Cardiac septum (tissue), 1 donor: Measurements from ENCODE around the gene HGD. TPM values are rescaled to one million over a fixed set of nuclear protein-coding genes. Genes with fewer than 3 reads are reported as not detected.
"Not testable (repeated sequence)": the region's sequence is repeated elsewhere in the genome, so short reads cannot be mapped to it uniquely, and the experiment has no call there.

ENCODE experiments used
- DNase-seq: peaks from one replicate; pipeline ENCODE4 v3.0.0-alpha.2; 2020; ENCODE audit warnings: low spot score
- intact Hi-C: fragments of 100-400 bp; cut with DNase I; formaldehyde crosslinking; loops from one replicate; pipeline ENCODE4 v1.14.0; 2022
- total RNA-seq: library from RNA; stranded (reverse); fragmentation: NEBNext Ultra II Directional; extraction: Animal tissue kit (Norgen Biotek cat#: 25700); gene quantifications from one replicate; pipeline ENCODE4 v1.2.1, GENCODE V29; 2021
- donor health status: DM: no; HTN: no; CAD: no.

The HGD gene
- total RNA-seq, 1 donor from 2014 or later = 0.73 TPM

- no peak for DNase-seq
- intact Hi-C loops = no loop called here
Measured at GRCh38 chr3:120642368-120642948, 39.6 kb downstream of the HGD start.

DNA sequence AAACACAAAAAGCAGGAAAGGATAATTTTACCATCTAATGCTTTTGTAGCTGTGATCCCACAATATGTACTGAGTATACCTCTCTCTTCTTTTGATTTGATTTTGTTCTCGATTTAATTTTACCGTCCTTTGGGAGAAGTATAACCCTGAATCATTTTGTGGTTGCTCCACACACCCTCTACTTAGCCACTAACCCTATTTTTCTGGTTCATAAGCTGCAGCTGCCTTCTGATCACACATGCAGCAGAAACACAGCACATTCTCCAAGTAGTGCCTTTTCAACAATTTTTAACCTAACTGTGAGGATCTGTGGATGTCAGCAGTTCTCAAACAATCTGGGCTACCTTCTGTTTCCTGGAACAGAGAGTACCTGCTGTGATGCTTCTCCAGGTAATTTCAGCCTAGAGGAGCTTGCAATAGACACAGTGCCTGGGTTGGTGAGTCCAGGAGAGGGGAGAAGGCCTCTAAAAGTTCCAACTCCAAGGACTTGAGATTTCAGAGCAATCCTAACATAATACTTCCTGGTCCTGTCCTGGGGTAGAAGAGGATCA is 40.3 kb downstream of the HGD start:
- intact Hi-C loops = no loop called here
- DNase-seq = no peak

- intact Hi-C loops = no loop called here
- no peak for DNase-seq
Measured at GRCh38 chr3:120640231-120640630, 41.8 kb downstream of the HGD start.

DNA sequence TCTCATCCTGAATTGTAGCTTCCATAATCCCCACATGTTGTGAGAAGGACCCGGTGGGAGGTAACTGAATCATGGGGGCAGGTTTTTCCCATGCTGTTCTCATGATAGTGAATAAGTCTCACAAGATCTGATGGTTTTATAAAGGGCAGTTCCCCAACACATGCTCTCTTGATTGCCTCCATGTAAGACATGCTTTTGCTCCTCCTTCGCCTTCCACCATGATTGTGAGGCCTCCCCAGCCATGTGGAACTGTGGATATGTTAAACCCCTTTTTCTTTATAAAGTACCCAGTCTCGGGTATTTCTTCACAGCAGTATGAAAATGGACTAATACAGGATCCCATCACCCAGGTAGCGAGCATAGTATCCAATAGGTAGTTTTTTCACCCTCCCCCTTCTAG is 43.2 kb downstream of the HGD start:
- DNase-seq, intact Hi-C loops: not testable (repeated sequence)

DNA sequence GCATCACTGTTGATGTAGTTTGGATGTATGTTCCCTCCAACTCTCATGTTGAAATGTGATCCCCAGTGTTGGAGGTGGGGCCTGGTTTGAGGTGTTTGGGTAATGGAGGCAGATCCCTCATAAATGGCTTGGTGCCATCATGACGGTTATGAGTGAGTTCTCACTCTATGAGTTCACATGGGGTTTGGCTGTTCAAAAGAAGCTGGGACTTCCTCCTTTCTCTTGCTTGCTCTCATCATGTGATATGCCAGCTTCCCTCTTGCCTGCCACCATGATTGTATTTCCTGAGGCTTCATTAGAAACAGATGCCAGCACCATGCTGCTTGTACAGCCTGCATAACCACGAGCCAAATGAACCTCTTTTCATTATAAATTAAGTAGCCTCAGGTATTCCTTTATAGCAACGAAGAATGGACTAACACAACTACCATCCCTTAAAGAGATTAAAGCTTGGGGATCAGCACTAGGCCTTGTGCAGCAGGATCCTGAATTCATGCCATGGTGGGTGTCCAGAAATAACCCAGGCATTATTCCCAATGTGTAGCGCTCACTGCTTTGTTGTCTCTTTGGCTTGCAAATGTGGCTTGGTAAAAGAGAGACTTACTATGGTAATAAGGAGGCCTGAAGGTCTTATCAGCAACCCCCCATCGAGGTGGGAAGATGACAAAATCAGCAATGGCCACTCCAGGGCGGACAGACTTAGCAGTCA is 44.0 kb downstream of the HGD start:
- intact Hi-C loops = no loop called here
- no peak for DNase-seq

GRCh38 chr3:120636795-120637401 is 45.1 kb downstream of the HGD start:
- DNase-seq = no peak
- intact Hi-C loops = no loop called here

- no peak for DNase-seq
Measured at GRCh38 chr3:120634539-120634938, 47.5 kb downstream of the HGD start.

GRCh38 chr3:120625159-120625586 is 56.9 kb downstream of the HGD start:
- intact Hi-C loops = no loop called here
- DNase-seq = no peak

More at GRCh38 chr3:120634539-120634938, 47.5 kb downstream of the HGD start:
- intact Hi-C loops = no loop called here

DNA sequence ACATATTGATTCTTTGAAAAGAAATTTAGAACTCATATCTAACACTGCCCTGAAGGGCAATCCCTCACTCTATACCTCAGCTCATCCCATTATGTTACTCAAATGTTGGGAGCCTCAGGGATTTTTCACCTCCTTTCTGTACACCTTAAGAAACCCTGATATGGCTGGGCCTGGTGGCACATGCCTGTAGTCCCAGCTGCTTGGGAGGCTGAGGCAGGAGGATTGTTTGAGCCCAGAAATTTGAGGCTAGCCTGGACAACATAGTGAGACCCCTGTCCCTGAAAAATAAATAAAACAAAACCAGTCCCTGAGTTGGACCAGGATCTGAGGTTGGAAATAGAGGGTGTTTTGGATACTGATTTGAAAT is 58.3 kb downstream of the HGD start:
- no peak for DNase-seq
- intact Hi-C loops = no loop called here

- intact Hi-C loops = no loop called here
- DNase-seq = no peak
Measured at GRCh38 chr3:120622870-120623726, 58.9 kb downstream of the HGD start.

GRCh38 chr3:120622457-120622856 is 59.6 kb downstream of the HGD start:
- DNase-seq = no peak
- intact Hi-C loops = no loop called here

GRCh38 chr3:120616745-120617144 is 65.3 kb downstream of the HGD start:
- DNase-seq, intact Hi-C loops: not testable (repeated sequence)

DNA sequence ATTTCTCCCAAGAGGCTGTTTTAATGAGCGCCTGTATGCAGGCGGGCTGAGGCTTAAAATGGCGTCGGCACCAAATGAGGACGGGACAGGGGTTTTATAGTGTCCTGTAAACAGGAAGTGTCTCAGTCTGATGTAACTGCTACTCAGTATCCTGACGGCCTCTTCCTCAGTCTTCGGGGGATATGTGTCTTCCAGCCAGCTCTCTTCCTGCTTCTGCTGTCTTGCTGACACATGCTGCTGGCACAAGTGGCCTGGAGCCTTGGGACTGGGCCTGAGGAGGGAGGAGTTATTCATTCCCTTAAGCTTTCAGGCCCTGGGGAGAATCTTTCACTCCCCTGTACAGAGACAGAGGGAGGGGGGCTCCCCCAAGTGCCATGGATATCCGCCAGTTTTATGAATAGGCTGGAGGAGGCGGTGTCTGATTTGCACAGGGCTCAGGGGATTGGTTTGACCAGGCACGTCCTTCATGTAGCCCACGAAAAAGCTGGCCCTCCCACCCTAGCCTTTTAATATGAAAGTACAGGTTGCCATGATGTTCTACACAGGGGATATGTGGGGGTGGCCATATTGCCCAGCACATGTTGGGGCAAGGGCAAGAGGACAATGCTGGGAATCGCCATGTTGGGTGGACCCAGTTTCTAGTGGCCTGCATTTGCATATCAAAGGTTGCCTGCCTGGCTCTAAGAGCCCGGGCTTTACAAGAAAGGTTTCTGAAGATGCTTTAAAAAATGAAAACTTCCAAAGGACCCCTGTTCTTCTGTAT is 66.0 kb downstream of the HGD start:
- DNase-seq = peak; percentile 76
- intact Hi-C loops = no loop called here

DNA sequence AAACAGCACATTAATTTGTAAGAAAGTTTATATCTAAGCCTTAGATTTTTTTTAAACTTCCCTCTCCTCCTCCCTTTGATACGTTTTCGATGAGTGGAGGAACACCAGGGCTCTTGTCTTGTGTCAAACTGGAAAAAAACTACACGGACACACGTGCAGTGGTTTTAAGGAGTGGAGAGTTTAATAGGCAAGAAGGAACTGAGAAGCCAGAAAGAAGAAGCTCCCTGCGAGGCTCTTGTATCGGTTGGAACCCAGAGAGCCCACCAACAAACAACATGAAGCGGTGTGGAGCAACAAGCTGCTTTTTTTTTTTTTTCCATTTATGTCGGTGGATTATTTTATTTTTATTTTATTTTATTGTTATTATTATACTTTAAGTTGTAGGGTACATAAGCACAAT is 67.3 kb downstream of the HGD start:
- intact Hi-C loops = no loop called here
- no peak for DNase-seq

DNA sequence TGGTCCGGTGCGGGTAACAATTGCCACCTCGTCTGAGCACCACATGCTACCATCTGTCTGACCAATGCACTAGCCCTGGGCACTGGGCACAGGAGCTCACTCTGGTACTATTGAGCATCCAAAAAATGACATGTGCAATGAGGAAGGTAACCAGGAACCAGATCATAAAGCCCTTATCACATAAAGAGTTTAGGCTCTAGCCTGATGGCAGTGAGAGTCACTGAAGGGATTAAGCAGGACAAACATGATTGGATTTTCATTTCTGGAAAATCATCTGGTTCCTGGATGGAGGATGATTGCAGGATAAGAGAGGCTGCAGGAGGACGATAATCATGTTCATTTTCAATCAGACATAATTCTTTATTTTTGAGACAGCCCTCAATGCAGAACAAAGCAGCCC is 73.5 kb downstream of the HGD start:
- intact Hi-C loops = no loop called here

GRCh38 chr3:120604784-120605183 is 77.3 kb downstream of the HGD start:
- intact Hi-C loops = loop anchor here (5.0 kb wide), 1 partner anchor 43 kb away; no protein-coding TSS in a partner anchor
- no peak for DNase-seq

More for the DNA sequence above, 73.5 kb downstream of the HGD start:
- DNase-seq = no peak

DNA sequence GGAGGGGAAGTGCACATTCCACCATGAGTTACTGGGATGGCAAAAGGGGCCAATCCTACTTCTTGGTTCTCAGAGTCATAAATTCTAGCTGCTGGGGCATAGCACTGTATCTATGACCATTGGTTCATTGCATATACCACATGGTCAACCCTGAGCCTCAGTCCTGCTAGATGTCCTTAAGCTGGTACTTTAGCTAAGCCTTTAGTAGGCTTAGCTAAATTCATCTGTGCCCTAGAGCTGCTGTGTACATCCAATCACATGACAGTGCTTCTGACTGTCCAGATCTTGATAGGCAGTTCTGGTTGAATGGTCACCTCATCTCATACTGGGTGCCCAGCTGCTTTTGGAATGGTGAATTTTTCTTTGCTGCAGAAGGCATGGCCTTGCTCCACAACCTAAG is 77.7 kb downstream of the HGD start:
- intact Hi-C loops = loop anchor here (5.0 kb wide), 1 partner anchor 43 kb away; no protein-coding TSS in a partner anchor
- DNase-seq = no peak

DNA sequence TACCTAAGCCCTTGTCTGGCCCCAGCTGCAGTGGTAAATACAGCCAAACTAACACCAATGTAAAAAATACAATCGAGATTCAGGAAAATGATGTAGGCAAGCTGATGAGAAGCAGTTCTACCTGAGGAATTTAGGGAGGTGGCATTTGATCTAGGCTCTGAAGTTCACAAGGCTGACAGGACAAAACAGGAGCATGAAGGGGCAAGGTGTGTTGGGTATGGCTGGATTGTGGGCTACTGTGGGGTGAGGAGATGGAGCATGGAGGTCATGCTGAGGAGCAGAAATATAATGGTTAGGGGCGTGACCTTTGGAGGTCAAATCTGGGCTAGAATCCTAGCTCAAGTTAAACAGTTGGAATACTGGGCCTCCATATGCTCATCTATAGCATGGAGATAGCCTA is 79.4 kb downstream of the HGD start:
- no peak for DNase-seq
- intact Hi-C loops = loop anchor here (5.0 kb wide), 1 partner anchor 45 kb away; no protein-coding TSS in a partner anchor

- intact Hi-C loops = loop anchor here (5.0 kb wide), 1 partner anchor 46 kb away; no protein-coding TSS in a partner anchor
- DNase-seq = no peak
Measured at GRCh38 chr3:120601554-120601953, 80.5 kb downstream of the HGD start.
